SJSA1 (cell line): ENCODE data around the gene MFRP. TPM values are rescaled to one million over a fixed set of nuclear protein-coding genes. Genes with fewer than 3 reads are reported as not detected.

Experiments used
- DNase-seq, 2 experiments: peaks; one replicate each; pipeline ENCODE4 v3.0.0-alpha.2; 2015 to 2020; ENCODE audit warnings: low spot score in 2 of 2, low read depth in 1 of 2
- H3K27ac ChIP-seq: fragments of 250-450 bp; sonication (Bioruptor Pico); 2 replicates; pipeline ENCODE4 v1.5.1; 2020; ENCODE audit warnings: mild to moderate bottlenecking, moderate library complexity
- H3K27me3 ChIP-seq: fragments of 250-450 bp; sonication (Bioruptor Pico); replicated peaks from 2 replicates; pipeline ENCODE4 v1.5.1; 2020; ENCODE audit warnings: mild to moderate bottlenecking, moderate library complexity
- H3K36me3 ChIP-seq: fragments of 250-450 bp; sonication (Bioruptor Pico); 2 replicates; pipeline ENCODE4 v1.5.1; 2020; ENCODE audit warnings: mild to moderate bottlenecking
- H3K4me1 ChIP-seq: fragments of 250-450 bp; sonication (Bioruptor Pico); replicated peaks from 2 replicates; pipeline ENCODE4 v1.6.1; 2021; ENCODE audit warnings: mild to moderate bottlenecking
- H3K4me3 ChIP-seq: fragments of 250-450 bp; sonication (Bioruptor Pico); 2 replicates; pipeline ENCODE4 v1.5.1; 2020; ENCODE audit warnings: mild to moderate bottlenecking
- H3K9me3 ChIP-seq: fragments of 250-450 bp; sonication (Bioruptor Pico); replicated peaks from 2 replicates; pipeline ENCODE4 v1.5.1; 2020; ENCODE audit warnings: mild to moderate bottlenecking
- total RNA-seq: library from RNA; depleted of rRNA; stranded (reverse); fragments of >200 nt; shearing (Covaris generic); gene quantifications from 2 replicates; pipeline ENCODE4 v1.2.3, GENCODE V29; 2014

The MFRP gene
- total RNA-seq, 1 experiment from 2014 or later: not detected

DNA sequence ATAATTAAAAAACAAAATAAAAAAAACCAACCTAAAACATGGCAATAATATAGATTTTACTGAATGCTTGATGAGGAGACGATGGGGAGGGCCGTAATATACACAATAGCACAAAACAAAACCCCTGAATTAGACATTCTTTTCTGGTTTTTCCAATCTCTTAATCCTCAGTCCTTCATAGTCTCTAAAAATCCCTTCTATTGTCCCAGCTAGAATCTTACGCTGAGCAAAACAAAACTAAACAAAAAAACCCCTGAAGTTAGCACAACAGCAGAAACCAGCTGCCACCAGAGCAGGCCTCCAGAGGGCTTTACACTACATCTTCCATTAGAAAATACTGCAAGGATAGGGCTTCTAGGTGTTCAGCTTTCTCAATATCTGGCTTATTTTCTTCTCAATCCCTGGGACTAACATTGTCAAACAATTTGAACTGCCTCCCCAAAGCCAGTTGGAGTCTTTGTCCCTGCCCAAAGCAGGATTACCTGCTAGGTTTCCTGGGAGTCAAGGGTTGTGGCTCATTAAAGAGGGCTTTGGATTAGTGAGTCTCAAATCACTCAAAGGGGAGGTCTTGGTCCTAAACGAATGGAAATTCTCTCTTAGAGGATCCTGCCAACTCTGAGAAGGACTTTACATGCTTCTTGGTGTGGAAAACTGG lies 14.3 kb downstream of the MFRP start:
- H3K27me3 ChIP-seq: no peaks in the 10 kb centered on the region
- H3K27ac ChIP-seq: no peak overlapping the region
- no peaks in the 10 kb centered on the region for H3K9me3 ChIP-seq
- H3K36me3 ChIP-seq: peaks cover 22% of the 10 kb centered on the region
- no peak for DNase-seq
- H3K4me1 ChIP-seq: peaks cover 25% of the 10 kb centered on the region
- no peak overlapping the region for H3K4me3 ChIP-seq

DNA sequence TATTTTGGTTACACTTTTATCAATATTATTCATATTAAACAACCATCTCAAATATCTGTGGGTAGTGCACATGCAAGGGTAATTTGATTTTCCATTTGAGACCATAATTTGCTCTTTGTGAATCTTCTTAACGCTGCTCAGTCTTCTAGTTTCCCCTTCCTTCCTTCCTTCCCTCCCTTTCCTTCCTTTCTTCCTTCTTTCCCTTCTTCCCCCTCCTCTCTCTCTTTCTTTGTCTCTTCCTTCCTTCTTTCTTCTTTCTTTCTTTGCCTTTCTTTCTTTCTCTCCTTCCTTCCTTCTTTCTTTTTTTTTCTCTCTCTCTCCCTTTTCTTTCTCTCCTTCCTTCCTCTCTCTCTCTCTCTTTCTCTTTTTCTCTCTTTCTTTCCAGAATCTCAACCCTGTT lies 16.3 kb downstream of the MFRP start:
- no peaks in the 10 kb centered on the region for H3K9me3 ChIP-seq
- 0 out of 2 replicates have a peak, but pooled peaks cover 2% of the 10 kb centered on the region for H3K36me3 ChIP-seq
- DNase-seq: no peak
- H3K4me3 ChIP-seq: no peak overlapping the region
- H3K4me1 ChIP-seq: peaks cover 5% of the 10 kb centered on the region
- H3K27me3 ChIP-seq: no peaks in the 10 kb centered on the region
- no peak overlapping the region for H3K27ac ChIP-seq

GRCh38 chr11:119329320-119329719 lies 17.2 kb downstream of the MFRP start:
- Histone ChIP-seq H3K27ac (no peak overlapping the region), H3K9me3 (no peaks in the 10 kb centered on the region), H3K27me3 (no peaks in the 10 kb centered on the region), H3K4me3 (no peak overlapping the region), H3K36me3 (no peaks in the 10 kb centered on the region), H3K4me1 (no peaks in the 10 kb centered on the region)
- no peak for DNase-seq

- no peak for DNase-seq
- H3K9me3 ChIP-seq: no peaks in the 10 kb centered on the region
- no peak overlapping the region for H3K4me3 ChIP-seq
- no peaks in the 10 kb centered on the region for H3K36me3 ChIP-seq
- no peak overlapping the region for H3K27ac ChIP-seq
- H3K27me3 ChIP-seq: no peaks in the 10 kb centered on the region
- peaks cover 19% of the 10 kb centered on the region for H3K4me1 ChIP-seq
These were observed 22.3 kb downstream of the MFRP start for GRCh38 chr11:119324189-119324588.

GRCh38 chr11:119323532-119324033 lies 22.9 kb downstream of the MFRP start:
- Histone ChIP-seq H3K27me3 (no peaks in the 10 kb centered on the region), H3K4me1 (peaks cover 25% of the 10 kb centered on the region)
- DNase-seq: peak; percentile 27 to 66

DNA sequence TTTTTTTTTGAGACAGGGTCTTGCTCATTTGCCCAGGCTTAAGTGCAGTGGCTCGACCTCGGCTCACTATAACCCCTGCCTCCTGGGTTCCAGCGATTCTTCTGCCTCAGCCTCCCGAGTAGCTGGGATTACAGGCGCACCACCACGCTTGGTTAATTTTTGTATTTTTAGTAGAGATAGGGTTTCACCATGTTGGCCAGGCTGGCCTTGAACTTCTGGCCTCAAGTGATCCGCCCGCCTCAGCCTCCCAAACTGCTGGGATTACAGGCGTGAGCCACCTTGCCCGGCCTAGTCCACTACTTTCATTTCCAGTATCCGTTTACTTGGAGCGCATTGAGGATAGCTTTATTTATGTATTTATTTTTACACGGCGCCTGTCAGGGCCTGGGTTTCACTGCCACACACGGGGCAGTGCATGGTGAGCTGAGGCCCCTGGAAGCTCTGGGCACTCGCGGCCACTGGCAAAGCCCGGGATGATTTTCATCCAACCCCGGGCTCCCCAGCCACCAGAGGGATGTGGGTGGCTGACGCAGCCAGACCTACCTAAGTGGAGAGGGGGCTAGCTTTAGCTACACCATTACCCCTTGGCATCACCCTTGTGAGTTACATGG lies 23.5 kb downstream of the MFRP start:
- no peak overlapping the region for H3K4me3 ChIP-seq
- no peak overlapping the region for H3K27ac ChIP-seq
- no peak for DNase-seq
- H3K4me1 ChIP-seq: peaks cover 31% of the 10 kb centered on the region
- no peaks in the 10 kb centered on the region for H3K27me3 ChIP-seq
- H3K36me3 ChIP-seq: no peaks in the 10 kb centered on the region
- H3K9me3 ChIP-seq: no peaks in the 10 kb centered on the region

More at GRCh38 chr11:119323532-119324033, 22.9 kb downstream of the MFRP start:
- H3K27ac ChIP-seq: no peak overlapping the region
- no peak overlapping the region for H3K4me3 ChIP-seq
- H3K36me3 ChIP-seq: no peaks in the 10 kb centered on the region
- no peaks in the 10 kb centered on the region for H3K9me3 ChIP-seq

GRCh38 chr11:119322360-119322739 lies 24.2 kb downstream of the MFRP start:
- DNase-seq: no peak

GRCh38 chr11:119320776-119321524 lies 25.6 kb downstream of the MFRP start:
- peaks cover 41% of the 10 kb centered on the region for H3K4me1 ChIP-seq
- no peaks in the 10 kb centered on the region for H3K27me3 ChIP-seq
- DNase-seq: peak in 1 of 2 experiments; percentile 24
- 0 out of 2 replicates have a peak overlapping the region, but pooled peaks have one; percentile 37 for H3K27ac ChIP-seq
- no peaks in the 10 kb centered on the region for H3K9me3 ChIP-seq
- H3K36me3 ChIP-seq: no peaks in the 10 kb centered on the region
- peak overlapping the region; percentile 25 for H3K4me3 ChIP-seq

More at GRCh38 chr11:119322360-119322739, 24.2 kb downstream of the MFRP start:
- Histone ChIP-seq H3K27ac (no peak overlapping the region), H3K36me3 (no peaks in the 10 kb centered on the region), H3K9me3 (no peaks in the 10 kb centered on the region), H3K4me3 (no peak overlapping the region), H3K4me1 (peaks cover 36% of the 10 kb centered on the region), H3K27me3 (no peaks in the 10 kb centered on the region)

DNA sequence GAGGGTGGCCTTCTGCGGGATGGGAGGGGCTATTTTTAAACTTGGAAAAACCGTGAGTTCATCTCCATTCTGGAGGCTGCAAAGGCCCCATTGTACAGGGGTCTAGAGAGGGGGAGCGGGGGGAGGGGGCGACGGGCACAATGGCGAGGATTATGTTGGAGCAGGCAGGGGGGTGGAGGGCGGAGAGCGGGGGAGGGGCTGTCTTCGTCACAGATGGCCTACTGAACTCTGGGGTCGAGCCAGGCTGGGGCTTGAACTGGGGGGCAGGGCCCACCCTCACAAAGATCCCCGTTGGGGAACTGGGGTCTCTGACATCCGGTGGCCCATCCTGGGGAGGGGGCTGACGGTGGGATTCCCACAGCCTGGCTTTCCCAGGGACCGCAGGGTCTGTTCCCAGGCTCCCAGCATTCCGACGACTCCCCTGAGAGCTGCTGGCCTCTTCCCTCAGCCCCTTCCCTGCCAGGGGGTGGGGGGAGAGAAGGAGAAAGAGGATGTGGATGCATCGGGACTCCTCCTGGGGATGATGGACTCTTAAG lies 26.2 kb downstream of the MFRP start:
- H3K4me1 ChIP-seq: peaks cover 47% of the 10 kb centered on the region
- no peak for DNase-seq
- H3K9me3 ChIP-seq: no peaks in the 10 kb centered on the region
- no peaks in the 10 kb centered on the region for H3K36me3 ChIP-seq
- H3K27me3 ChIP-seq: no peaks in the 10 kb centered on the region
- peak overlapping the region; percentile 25; the same call in 1 of the 2 replicates for H3K4me3 ChIP-seq
- H3K27ac ChIP-seq: 0 out of 2 replicates have a peak overlapping the region, but pooled peaks have one; percentile 37

- H3K27ac ChIP-seq: no peak overlapping the region
- H3K4me1 ChIP-seq: peaks cover 52% of the 10 kb centered on the region
- no peaks in the 10 kb centered on the region for H3K9me3 ChIP-seq
- no peak overlapping the region for H3K4me3 ChIP-seq
- H3K27me3 ChIP-seq: no peaks in the 10 kb centered on the region
- H3K36me3 ChIP-seq: peaks cover 2% of the 10 kb centered on the region; the same call in 1 of the 2 replicates
- DNase-seq: no peak
These were observed 26.7 kb downstream of the MFRP start for GRCh38 chr11:119319700-119320239.

- no peak overlapping the region for H3K4me3 ChIP-seq
- no peak overlapping the region for H3K27ac ChIP-seq
- peaks cover 53% of the 10 kb centered on the region for H3K4me1 ChIP-seq
- H3K9me3 ChIP-seq: no peaks in the 10 kb centered on the region
- peaks cover 5% of the 10 kb centered on the region; the same call in 1 of the 2 replicates for H3K36me3 ChIP-seq
- no peak for DNase-seq
- no peaks in the 10 kb centered on the region for H3K27me3 ChIP-seq
These were observed 27.3 kb downstream of the MFRP start for GRCh38 chr11:119319136-119319699.

DNA sequence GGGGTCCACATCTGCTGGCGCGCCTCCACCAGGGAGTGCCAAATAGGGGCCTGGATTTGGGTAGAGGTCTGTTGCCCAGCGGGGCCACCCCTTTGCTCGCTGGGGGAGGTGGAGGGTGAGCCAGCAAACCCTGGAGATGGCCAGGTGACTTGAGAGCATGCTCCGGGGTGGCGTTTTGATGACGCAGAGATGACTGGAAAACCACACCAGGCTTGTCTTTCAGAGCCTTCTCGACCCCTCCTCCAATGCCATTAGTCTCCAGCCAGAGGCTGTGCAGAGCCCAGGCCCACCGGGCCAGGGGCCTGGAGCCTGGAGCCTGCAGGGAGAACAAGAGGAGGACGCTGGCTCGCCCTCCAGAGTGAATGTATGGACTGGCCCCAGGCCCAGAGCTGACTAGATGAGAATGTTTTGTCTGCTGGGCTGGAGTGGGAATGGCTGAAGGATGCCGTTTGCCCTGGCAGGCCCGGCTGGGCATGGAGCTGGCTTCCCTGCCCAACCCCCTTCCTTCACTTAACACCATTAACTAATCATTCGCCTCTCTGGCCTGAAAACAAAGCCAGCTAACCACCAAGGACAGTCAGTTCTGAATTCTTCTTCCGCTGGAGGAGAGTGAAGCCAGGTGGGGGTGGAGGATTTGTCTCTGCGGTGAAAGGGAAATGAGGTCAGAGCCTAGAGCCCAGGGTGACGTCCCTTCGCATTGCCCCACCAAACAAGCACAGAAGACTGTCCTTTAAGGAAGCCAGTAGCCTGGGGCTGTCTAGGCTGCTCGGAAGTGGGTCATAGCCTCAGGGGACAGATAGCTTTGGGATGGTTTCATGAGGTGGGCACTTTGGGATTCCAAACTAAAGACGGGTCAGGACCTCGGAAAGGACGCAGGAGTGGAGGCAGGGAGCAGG lies 28.0 kb downstream of the MFRP start:
- DNase-seq: peak in 1 of 2 experiments; percentile 8
- H3K4me1 ChIP-seq: peaks cover 53% of the 10 kb centered on the region

More for the DNA sequence above, 28.0 kb downstream of the MFRP start:
- no peaks in the 10 kb centered on the region for H3K9me3 ChIP-seq
- peaks cover 5% of the 10 kb centered on the region; the same call in 1 of the 2 replicates for H3K36me3 ChIP-seq
- H3K27ac ChIP-seq: no peak overlapping the region
- H3K4me3 ChIP-seq: no peak overlapping the region
- H3K27me3 ChIP-seq: no peaks in the 10 kb centered on the region
